Parathyroid adenoma (tissue), 2 donors: Measurements from ENCODE around the gene RAB3C.

Experiments
- H2AFZ ChIP-seq: fragments of 300-600 bp; sonication (generic); one replicate; pipeline ENCODE4 v1.7.0; 2017; ENCODE audit warnings: antibody characterized with exemption, mild to moderate bottlenecking
- H3K27ac ChIP-seq: fragments of 300-600 bp; sonication (generic); one replicate; pipeline ENCODE4 v1.7.0; 2017
- H3K27me3 ChIP-seq: fragments of 300-600 bp; sonication (generic); one replicate; pipeline ENCODE4 v1.7.0; 2017; ENCODE audit warnings: low read length; ENCODE audit not compliant: control insufficient read depth, insufficient read depth
- H3K36me3 ChIP-seq: fragments of 300-600 bp; sonication (generic); one replicate; pipeline ENCODE4 v1.7.0; 2017; ENCODE audit warnings: low read length; ENCODE audit not compliant: control insufficient read depth, insufficient read depth
- H3K4me1 ChIP-seq: fragments of 300-600 bp; sonication (generic); one replicate; pipeline ENCODE4 v1.7.0; 2017; ENCODE audit warnings: control low read depth
- H3K4me2 ChIP-seq: fragments of 300-600 bp; sonication (generic); one replicate; pipeline ENCODE4 v1.7.0; 2017; ENCODE audit warnings: low read length
- H3K4me3 ChIP-seq: fragments of 300-600 bp; sonication (generic); one replicate; pipeline ENCODE4 v1.7.0; 2017; ENCODE audit warnings: low read depth, low read length
- H3K79me2 ChIP-seq: fragments of 300-600 bp; sonication (generic); one replicate; pipeline ENCODE4 v1.7.0; 2017; ENCODE audit warnings: control low read depth
- H3K9ac ChIP-seq: fragments of 300-600 bp; sonication (generic); one replicate; pipeline ENCODE4 v1.7.0; 2017; ENCODE audit warnings: mild to moderate bottlenecking
- H3K9me3 ChIP-seq: fragments of 300-600 bp; sonication (generic); one replicate; pipeline ENCODE4 v1.7.0; 2017; ENCODE audit warnings: low read length; ENCODE audit not compliant: control insufficient read depth
- CTCF ChIP-seq: fragments of 300-600 bp; sonication (generic); IDR thresholded peaks from one replicate; pipeline ENCODE4 v1.7.0; 2017; ENCODE audit warnings: antibody characterized with exemption, mild to moderate bottlenecking
- donor health status: primary hyperparathyroidism.

Gene RAB3C

DNA sequence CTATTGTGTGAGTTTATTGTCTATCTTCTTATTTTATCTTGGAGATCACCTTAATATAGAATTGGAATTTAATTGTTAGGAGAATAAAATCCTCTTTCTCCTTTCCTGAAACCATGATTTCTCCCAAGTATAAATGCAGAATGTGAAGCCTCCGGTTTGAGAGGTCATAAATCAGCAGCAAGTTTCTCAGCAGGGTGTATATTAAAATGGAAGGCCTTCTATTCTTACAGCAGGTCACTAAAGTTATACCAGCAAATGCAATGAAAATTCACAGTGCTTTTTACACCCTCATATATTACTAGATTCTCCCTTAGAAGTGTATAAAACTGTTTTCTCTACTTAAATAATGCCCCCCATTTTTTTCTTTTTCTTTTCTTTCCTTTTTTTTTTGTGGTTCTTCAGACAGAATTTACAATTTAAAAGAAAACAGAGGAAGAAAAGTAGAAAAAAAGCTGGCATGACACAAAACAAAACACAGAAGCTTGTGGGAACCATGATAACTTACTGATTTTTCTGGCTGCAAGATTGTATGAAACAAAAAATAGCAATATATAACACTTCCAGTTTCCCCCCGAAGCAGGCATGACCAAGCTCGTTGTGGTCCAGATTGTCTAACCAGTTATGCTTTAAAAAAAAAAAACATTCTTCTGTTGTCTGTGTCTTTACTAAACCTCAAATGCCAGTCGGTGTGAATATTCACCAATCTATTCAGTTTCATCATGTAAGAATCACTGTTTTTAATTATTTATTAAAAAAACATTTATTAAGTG lies 211.2 kb downstream of the RAB3C start:
- no peak for TF ChIP-seq CTCF

GRCh38 chr5:58794875-58795274 lies 212.0 kb downstream of the RAB3C start:
- no peak for TF ChIP-seq CTCF
- Histone ChIP-seq H3K4me3 (no peak overlapping the region), H3K36me3 (no peaks in the 10 kb centered on the region), H3K4me1 (no peaks in the 10 kb centered on the region), H3K27ac (no peak overlapping the region), H3K9me3 (no peaks in the 10 kb centered on the region), H3K9ac (no peak overlapping the region), H3K27me3 (no peaks in the 10 kb centered on the region), H3K79me2 (no peaks in the 10 kb centered on the region), H2AFZ (no peak overlapping the region), H3K4me2 (no peak overlapping the region)

More for the DNA sequence above, 211.2 kb downstream of the RAB3C start:
- Histone ChIP-seq H3K4me2 (no peak overlapping the region), H3K9ac (no peak overlapping the region), H3K4me3 (no peak overlapping the region), H3K9me3 (no peaks in the 10 kb centered on the region), H2AFZ (no peak overlapping the region), H3K27me3 (no peaks in the 10 kb centered on the region), H3K79me2 (no peaks in the 10 kb centered on the region), H3K4me1 (no peaks in the 10 kb centered on the region), H3K36me3 (no peaks in the 10 kb centered on the region), H3K27ac (no peak overlapping the region)

GRCh38 chr5:58795327-58795726 lies 212.5 kb downstream of the RAB3C start:
- Histone ChIP-seq H3K4me2 (no peak overlapping the region), H3K9ac (no peak overlapping the region), H3K27ac (no peak overlapping the region), H3K36me3 (no peaks in the 10 kb centered on the region), H3K27me3 (no peaks in the 10 kb centered on the region), H3K79me2 (no peaks in the 10 kb centered on the region), H3K9me3 (no peaks in the 10 kb centered on the region), H3K4me1 (no peaks in the 10 kb centered on the region), H2AFZ (no peak overlapping the region), H3K4me3 (no peak overlapping the region)
- no peak for TF ChIP-seq CTCF

GRCh38 chr5:58797021-58797420 lies 214.1 kb downstream of the RAB3C start:
- Histone ChIP-seq H3K79me2 (no peaks in the 10 kb centered on the region), H3K4me2 (no peak overlapping the region), H3K4me1 (no peaks in the 10 kb centered on the region), H3K4me3 (no peak overlapping the region), H3K27me3 (no peaks in the 10 kb centered on the region), H3K27ac (no peak overlapping the region), H2AFZ (no peak overlapping the region), H3K9me3 (no peaks in the 10 kb centered on the region), H3K36me3 (no peaks in the 10 kb centered on the region), H3K9ac (no peak overlapping the region)
- no peak for TF ChIP-seq CTCF

DNA sequence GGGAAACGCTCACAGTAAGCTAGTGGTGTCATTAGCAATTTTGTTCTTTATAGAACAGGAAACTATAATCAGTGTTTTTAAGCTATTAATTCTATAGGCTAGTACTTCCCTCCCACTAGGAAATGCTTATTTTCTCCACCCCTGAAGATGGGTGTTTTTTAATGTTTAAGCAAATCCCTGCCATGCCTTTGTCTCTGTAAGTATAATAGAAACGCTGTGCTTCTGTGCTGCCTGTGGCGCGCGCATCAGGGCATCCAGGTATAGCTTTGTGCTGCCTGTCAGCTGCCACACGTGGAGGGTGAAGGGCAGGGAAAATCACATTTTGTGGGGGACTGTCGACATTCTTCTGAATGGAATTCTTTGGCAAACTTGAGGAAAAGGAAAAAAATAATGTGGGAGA lies 217.5 kb downstream of the RAB3C start:
- no peak for TF ChIP-seq CTCF
- Histone ChIP-seq H3K4me2 (no peak overlapping the region), H3K27ac (no peak overlapping the region), H2AFZ (no peak overlapping the region), H3K4me1 (no peaks in the 10 kb centered on the region), H3K9me3 (no peaks in the 10 kb centered on the region), H3K79me2 (no peaks in the 10 kb centered on the region), H3K27me3 (no peaks in the 10 kb centered on the region), H3K4me3 (no peak overlapping the region), H3K9ac (no peak overlapping the region), H3K36me3 (no peaks in the 10 kb centered on the region)
